ENCODE data around the gene PCNT.

PCNT gene

DNA sequence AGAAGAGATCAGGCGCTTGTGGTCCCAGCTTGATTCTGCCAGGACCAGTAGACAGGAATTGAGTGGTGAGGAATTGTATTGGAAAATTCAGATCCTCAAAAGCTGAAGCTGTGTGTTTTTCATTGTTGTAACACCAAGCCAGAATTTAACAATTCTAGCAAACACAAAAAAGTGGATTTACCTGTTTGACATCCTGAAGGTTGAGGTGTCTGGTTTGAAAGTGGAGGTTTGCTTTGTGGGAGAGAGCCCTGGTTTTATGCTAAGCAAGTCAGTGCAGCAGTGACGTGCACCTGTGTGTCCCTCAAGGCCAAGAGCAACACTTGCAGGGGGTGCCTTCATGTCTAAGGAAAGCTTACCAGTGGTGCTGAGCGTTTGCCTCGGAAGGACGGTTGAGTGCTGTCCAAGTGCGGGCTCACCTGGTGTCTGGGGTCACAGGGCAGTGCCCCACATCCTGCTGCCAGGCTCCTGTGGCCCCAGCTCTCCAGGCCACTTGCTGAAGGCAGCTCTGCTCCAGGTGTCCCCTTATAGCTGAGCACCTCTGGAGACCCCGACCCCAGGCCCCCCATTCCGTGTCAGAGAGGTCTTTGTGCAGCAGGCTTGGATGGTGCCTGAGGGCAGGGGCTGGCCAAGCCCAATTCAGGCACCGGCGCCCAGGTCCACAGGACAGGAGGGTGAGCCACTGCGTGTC is 27.7 kb downstream of the PCNT start:
- TF ChIP-seq ZFX (IDR thresholded peaks at IDR 0.05; ENCODE audit: borderline replicate concordance): no peak
- TF ChIP-seq CTCF (IDR thresholded peaks at IDR 0.05): no peak
- H3K27ac ChIP-seq: no peak overlapping the region

- H3K27ac ChIP-seq: no peak overlapping the region
- no peak for TF ChIP-seq ZFX (IDR thresholded peaks at IDR 0.05; ENCODE audit: borderline replicate concordance)
Measured at GRCh38 chr21:46352164-46352515, 28.2 kb downstream of the PCNT start.

- TF ChIP-seq ZFX (IDR thresholded peaks at IDR 0.05; ENCODE audit: borderline replicate concordance): no peak
- no peak for TF ChIP-seq CTCF (IDR thresholded peaks at IDR 0.05)
- H3K27ac ChIP-seq: no peak overlapping the region
Measured at GRCh38 chr21:46352913-46353312, 29.0 kb downstream of the PCNT start.

- TF ChIP-seq ZFX (IDR thresholded peaks at IDR 0.05; ENCODE audit: borderline replicate concordance) (no peak), CTCF (IDR thresholded peaks at IDR 0.05) (no peak)
- no peak overlapping the region for H3K27ac ChIP-seq
Measured at GRCh38 chr21:46354046-46354445, 30.1 kb downstream of the PCNT start.

- TF ChIP-seq CTCF (IDR thresholded peaks at IDR 0.05): no peak
- no peak for TF ChIP-seq ZFX (IDR thresholded peaks at IDR 0.05; ENCODE audit: borderline replicate concordance)
- H3K27ac ChIP-seq: no peak overlapping the region
Measured at GRCh38 chr21:46354518-46354917, 30.6 kb downstream of the PCNT start.

DNA sequence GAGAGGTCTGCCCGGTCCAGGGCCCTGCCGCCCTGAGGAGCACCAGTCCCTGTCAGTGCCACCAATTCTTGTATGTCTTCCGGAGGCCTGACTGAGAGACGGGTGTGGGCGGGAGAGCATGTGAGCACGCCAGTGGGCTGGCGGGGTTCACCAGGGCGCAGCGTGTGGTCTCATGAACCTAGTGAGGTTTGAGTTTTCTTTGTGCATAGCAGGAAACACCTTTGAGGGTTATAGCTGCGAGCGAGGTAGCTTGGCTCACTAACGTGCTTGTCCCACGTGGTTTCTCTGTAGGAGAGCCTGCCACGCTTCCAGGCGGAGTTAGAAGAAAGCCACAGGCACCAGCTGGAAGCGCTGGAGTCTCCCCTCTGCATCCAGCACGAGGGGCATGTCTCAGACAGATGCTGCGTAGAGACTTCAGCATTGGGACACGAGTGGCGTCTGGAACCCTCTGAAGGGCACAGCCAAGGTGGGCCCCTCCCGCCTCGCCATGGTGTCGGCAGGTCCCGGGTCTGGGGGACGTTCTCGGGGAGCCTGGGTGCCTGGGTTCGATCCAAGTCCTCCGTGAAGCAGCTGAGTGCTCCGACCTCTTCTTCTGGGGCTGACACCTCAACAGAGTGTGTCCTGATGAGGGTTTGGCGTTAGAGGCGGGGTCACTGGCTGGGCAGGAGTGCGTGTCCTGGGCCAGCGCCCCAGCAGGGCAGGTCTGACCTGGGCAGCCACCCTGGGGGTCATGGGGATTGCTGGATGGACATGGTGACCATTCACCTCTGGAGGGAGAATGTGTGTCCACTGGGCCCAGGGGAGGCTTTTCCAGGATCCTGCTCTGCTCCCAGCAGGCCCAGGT is 31.4 kb downstream of the PCNT start:
- TF ChIP-seq CTCF (IDR thresholded peaks at IDR 0.05): no peak
- TF ChIP-seq ZFX (IDR thresholded peaks at IDR 0.05; ENCODE audit: borderline replicate concordance): no peak
- no peak overlapping the region for H3K27ac ChIP-seq

- TF ChIP-seq ZFX (IDR thresholded peaks at IDR 0.05; ENCODE audit: borderline replicate concordance): no peak
- TF ChIP-seq CTCF (IDR thresholded peaks at IDR 0.05): no peak
- H3K27ac ChIP-seq: no peak overlapping the region
Measured at GRCh38 chr21:46356005-46356338, 32.0 kb downstream of the PCNT start.

Measured in 22Rv1 (cell line).